Gastrocnemius medialis (tissue), 4 donors: ENCODE results near the gene DCHS1. TPM values are rescaled to one million over a fixed set of nuclear protein-coding genes. Genes with fewer than 3 reads are reported as not detected.

Source experiments
- ATAC-seq, 2 donors: fragments of 150-250 bp; one replicate each; pipeline ENCODE4 v1.9.1; 2016
- DNase-seq, 2 donors: peaks; one replicate each; pipeline ENCODE4 v3.0.0-alpha.2; 2019
- H3K27ac ChIP-seq, 4 donors: fragments of 200-600 bp; sonication (generic); 1 replicate in 1 of 4; 2 replicates in 3 of 4; pipeline ENCODE4 v1.5.1; 2016 to 2018; ENCODE audit warnings: mild to moderate bottlenecking in 2 of 4, moderate library complexity in 1 of 4
- H3K27me3 ChIP-seq, 3 donors: fragments of 200-600 bp; sonication (generic) in 2 of 3; 1 replicate in 1 of 3; 2 replicates in 2 of 3; pipeline versions ENCODE4 v1.5.1 to v1.6.0; 2016 to 2019; ENCODE audit warnings: mild to moderate bottlenecking in 1 of 3, moderate library complexity in 1 of 3
- H3K36me3 ChIP-seq, 2 donors: fragments of 200-600 bp; sonication (generic) in 1 of 2; one replicate each; pipeline ENCODE4 v1.5.1; 2017 to 2018
- H3K4me1 ChIP-seq, 2 donors: fragments of 200-600 bp; sonication (generic) in 1 of 2; one replicate each; pipeline ENCODE4 v1.5.1; 2016 to 2017; ENCODE audit warnings: mild to moderate bottlenecking in 2 of 2
- H3K4me3 ChIP-seq, 4 donors: fragments of 200-600 bp; sonication (generic) in 3 of 4; 1 replicate in 1 of 4; 2 replicates in 3 of 4; pipeline ENCODE4 v1.5.1; 2016 to 2019; ENCODE audit warnings: mild to moderate bottlenecking in 2 of 4
- H3K9me3 ChIP-seq, 3 donors: fragments of 200-600 bp; sonication (generic) in 2 of 3; 1 replicate in 1 of 3; 2 replicates in 2 of 3; pipeline ENCODE4 v1.5.1; 2016 to 2019
- POLR2A ChIP-seq, 2 donors: fragments of 450-650 bp; IDR thresholded peaks; one replicate each; pipeline ENCODE4 v1.6.1; 2017; ENCODE audit warnings: antibody characterized with exemption in 2 of 2, mild to moderate bottlenecking in 2 of 2, moderate library complexity in 2 of 2
- in situ Hi-C, 4 donors: fragments of 200-750 bp; cut with MboI; loops; one replicate each; pipeline versions ENCODE4 v1.15.0 to v1.8.0; 2017; ENCODE audit warnings: low sequenced_read_pairs in 4 of 4
- intact Hi-C: fragments of 100-400 bp; cut with DNase I; formaldehyde crosslinking; loops from one replicate; pipeline ENCODE4 v1.15.1; 2023; ENCODE audit warnings: low total_unique reads
- total RNA-seq, 4 donors: library from RNA; depleted of rRNA; stranded (reverse); fragments of >200 nt; gene quantifications; one replicate each; pipeline versions ENCODE4 v1.1.0 to v1.2.3, GENCODE V29; 2016
- TF ChIP-seq, protein P1 (sequence below), 5 experiments: fragments of 450-650 bp in 3 of 5; fragments of 200-600 bp in 2 of 5; sonication (generic) in 2 of 5; IDR thresholded peaks in 4 of 5; conservative IDR thresholded peaks in 1 of 5; 1 replicate in 4 of 5; 2 replicates in 1 of 5; pipeline ENCODE4 v1.5.1; 2016 to 2019; ENCODE audit warnings: antibody characterized with exemption in 5 of 5, mild to moderate bottlenecking in 3 of 5, moderate library complexity in 3 of 5

Gene DCHS1
- total RNA-seq, 4 donors from 2014 or later = 1.5 to 3.8 (median 2.8) TPM

DNA sequence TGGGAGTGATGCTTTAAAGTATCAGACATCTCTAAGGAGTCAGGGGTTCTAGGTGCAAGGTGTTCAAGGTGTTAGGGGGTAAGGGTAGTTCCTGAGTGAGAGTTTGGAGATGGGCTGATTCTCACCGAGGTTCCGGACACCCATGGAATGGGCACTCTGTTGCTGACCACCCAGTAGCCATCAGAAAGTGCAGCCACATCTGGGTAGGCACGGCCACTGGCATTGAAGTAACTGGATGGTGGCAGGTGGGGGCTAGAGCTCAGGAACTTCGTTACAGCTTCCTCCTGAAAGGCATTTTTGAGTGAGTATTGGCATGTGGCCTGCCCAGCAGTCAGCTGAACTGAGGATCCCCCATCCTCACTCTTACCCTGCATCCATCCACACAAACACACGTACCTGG lies 40.6 kb downstream of the DCHS1 start:
- TF ChIP-seq, protein P1, sequence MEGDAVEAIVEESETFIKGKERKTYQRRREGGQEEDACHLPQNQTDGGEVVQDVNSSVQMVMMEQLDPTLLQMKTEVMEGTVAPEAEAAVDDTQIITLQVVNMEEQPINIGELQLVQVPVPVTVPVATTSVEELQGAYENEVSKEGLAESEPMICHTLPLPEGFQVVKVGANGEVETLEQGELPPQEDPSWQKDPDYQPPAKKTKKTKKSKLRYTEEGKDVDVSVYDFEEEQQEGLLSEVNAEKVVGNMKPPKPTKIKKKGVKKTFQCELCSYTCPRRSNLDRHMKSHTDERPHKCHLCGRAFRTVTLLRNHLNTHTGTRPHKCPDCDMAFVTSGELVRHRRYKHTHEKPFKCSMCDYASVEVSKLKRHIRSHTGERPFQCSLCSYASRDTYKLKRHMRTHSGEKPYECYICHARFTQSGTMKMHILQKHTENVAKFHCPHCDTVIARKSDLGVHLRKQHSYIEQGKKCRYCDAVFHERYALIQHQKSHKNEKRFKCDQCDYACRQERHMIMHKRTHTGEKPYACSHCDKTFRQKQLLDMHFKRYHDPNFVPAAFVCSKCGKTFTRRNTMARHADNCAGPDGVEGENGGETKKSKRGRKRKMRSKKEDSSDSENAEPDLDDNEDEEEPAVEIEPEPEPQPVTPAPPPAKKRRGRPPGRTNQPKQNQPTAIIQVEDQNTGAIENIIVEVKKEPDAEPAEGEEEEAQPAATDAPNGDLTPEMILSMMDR (IDR thresholded peaks at IDR 0.05 in 4 of 5, conservative IDR thresholded peaks at IDR 0.05 in 1 of 5) = no peak
- no peak for TF ChIP-seq POLR2A (IDR thresholded peaks at IDR 0.05)
- intact Hi-C loops = loop anchor here (5.0 to 10.0 kb wide), 4 partner anchors 133 to 960 kb away; partner anchors contain the start of genes ARFIP2, CAVIN3, SMPD1 and TIMM10B
- no peak for ATAC-seq
- peaks cover 0 to 32% of the 10 kb centered on the region in 2 donors for H3K36me3 ChIP-seq
- DNase-seq = no peak
- no peak overlapping the region for H3K27ac ChIP-seq
- H3K4me3 ChIP-seq = no peak overlapping the region
- H3K9me3 ChIP-seq = no peaks in the 10 kb centered on the region
- in situ Hi-C loops = loop anchor here in 1 of 4 donors (10.0 kb wide), 1 partner anchor 380 kb away; the partner anchor contains the start of genes CNGA4 and FHIP1B
- peaks cover 24 to 30% of the 10 kb centered on the region in 2 donors for H3K4me1 ChIP-seq
- H3K27me3 ChIP-seq = no peaks in the 10 kb centered on the region

DNA sequence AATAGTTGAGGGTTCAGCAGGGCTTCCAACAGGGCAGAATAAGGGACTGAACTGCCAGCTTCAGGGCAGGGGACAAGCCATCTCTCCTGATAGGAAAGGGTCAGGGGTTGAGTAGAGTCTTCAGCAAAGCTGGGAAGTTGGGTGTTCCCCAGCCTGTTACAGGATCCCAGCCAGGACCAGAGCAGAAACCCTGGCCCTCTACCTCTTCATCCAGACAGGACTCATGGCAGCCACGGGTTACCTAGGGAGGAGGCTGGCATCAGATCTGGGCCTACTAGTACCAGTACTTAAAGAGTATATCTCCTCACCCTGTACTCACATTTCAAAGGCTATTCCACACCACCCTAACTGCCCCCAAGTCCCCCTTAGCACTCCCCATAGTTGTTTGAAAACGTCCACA lies 41.2 kb downstream of the DCHS1 start:
- H3K4me3 ChIP-seq = no peak overlapping the region
- no peak for ATAC-seq
- intact Hi-C loops = loop anchor here (5.0 to 10.0 kb wide), 2 partner anchors 82 to 960 kb away; no protein-coding TSS in a partner anchor
- DNase-seq = no peak
- no peak overlapping the region for H3K27ac ChIP-seq
- no peaks in the 10 kb centered on the region for H3K9me3 ChIP-seq
- H3K4me1 ChIP-seq = peaks cover 18 to 25% of the 10 kb centered on the region in 2 donors
- H3K36me3 ChIP-seq = peaks cover 0 to 38% of the 10 kb centered on the region in 2 donors
- H3K27me3 ChIP-seq = no peaks in the 10 kb centered on the region
- TF ChIP-seq, protein P1 (IDR thresholded peaks at IDR 0.05 in 4 of 5, conservative IDR thresholded peaks at IDR 0.05 in 1 of 5) = no peak
- no peak for TF ChIP-seq POLR2A (IDR thresholded peaks at IDR 0.05)
- in situ Hi-C loops = loop anchor here in 1 of 4 donors (10.0 kb wide), 1 partner anchor 380 kb away; the partner anchor contains the start of genes CNGA4 and FHIP1B

GRCh38 chr11:6613496-6613895 lies 42.1 kb downstream of the DCHS1 start:
- Histone ChIP-seq H3K9me3 (no peaks in the 10 kb centered on the region), H3K4me3 (no peak overlapping the region), H3K27ac (peak overlapping the region; percentile 92 to 100 (median 99)), H3K4me1 (peaks cover 15 to 20% of the 10 kb centered on the region in 2 donors), H3K36me3 (peaks cover 0 to 47% of the 10 kb centered on the region in 2 donors), H3K27me3 (no peaks in the 10 kb centered on the region)
- ATAC-seq = no peak
- no peak for DNase-seq
- intact Hi-C loops (loop anchor here (5.0 to 10.0 kb wide), 2 partner anchors 81 to 961 kb away; no protein-coding TSS in a partner anchor), in situ Hi-C loops (loop anchor here in 1 of 4 donors (10.0 kb wide), 1 partner anchor 379 kb away; the partner anchor contains the start of genes CNGA4 and FHIP1B)
- TF ChIP-seq, protein P1 (IDR thresholded peaks at IDR 0.05 in 4 of 5, conservative IDR thresholded peaks at IDR 0.05 in 1 of 5) = no peak
- no peak for TF ChIP-seq POLR2A (IDR thresholded peaks at IDR 0.05)

- intact Hi-C loops = loop anchor here (5.0 to 10.0 kb wide), 2 partner anchors 80 to 962 kb away; no protein-coding TSS in a partner anchor
- DNase-seq (peak; percentile 95 to 96), ATAC-seq (peak; percentile 91 to 94)
- Histone ChIP-seq H3K4me3 (peak within 1 kb of the TSS; percentile 72 to 85 (median 78)), H3K27me3 (no peaks in the 10 kb centered on the region), H3K27ac (peak within 1 kb of the TSS; percentile 92 to 100 (median 99)), H3K4me1 (peaks cover 18 to 20% of the 10 kb centered on the region in 2 donors), H3K36me3 (peaks cover 0 to 58% of the 10 kb centered on the region in 2 donors), H3K9me3 (no peaks in the 10 kb centered on the region)
- TF ChIP-seq POLR2A (IDR thresholded peaks at IDR 0.05) = peak; percentile 92 to 94
- TF ChIP-seq, protein P1 (IDR thresholded peaks at IDR 0.05 in 4 of 5, conservative IDR thresholded peaks at IDR 0.05 in 1 of 5) = peak in 4 of 5 experiments; percentile 15 to 62 (median 37)
- in situ Hi-C loops = loop anchor here in 1 of 4 donors (10.0 kb wide), 1 partner anchor 378 kb away; the partner anchor contains the start of genes CNGA4 and FHIP1B
These were observed 43.2 kb downstream of the DCHS1 start, which contains the start of gene TAF10 for GRCh38 chr11:6612213-6613041. TAF10 (minus strand) TSS chr11:6612216; CDS start chr11:6612189, 27 bp downstream.
